Glomerular visceral epithelial cell (primary cell): ENCODE data around the gene CCDC152.
"Not testable (repeated sequence)": the region's sequence is repeated elsewhere in the genome, so short reads cannot be mapped to it uniquely, and the experiment has no call there.

ENCODE experiments used
- DNase-seq: peaks from one replicate; pipeline ENCODE4 v3.0.0-alpha.2; 2016; ENCODE audit errors: extremely low spot score

CCDC152 gene

GRCh38 chr5:42812620-42813019 lies 56.0 kb downstream of the CCDC152 start:
- no peak for DNase-seq

DNA sequence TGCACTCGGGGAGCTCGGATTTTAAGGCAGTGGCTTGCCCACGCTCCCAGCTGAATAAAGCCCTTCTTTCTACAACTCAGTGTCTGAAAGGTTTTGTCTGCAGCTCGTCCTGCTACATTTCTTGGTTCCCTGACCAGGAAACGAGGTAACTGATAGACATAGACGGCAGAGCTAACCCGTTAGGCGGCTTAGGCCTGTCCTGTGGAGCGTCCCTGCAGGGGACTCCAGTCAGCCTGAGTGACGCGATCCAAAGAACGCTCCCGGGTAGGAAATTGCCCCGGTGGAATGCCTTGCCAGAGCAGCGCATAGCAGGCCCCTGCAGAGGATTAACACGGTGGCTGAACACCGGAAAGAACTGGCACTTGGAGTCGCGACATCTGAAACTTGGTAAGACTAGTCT lies 56.9 kb downstream of the CCDC152 start:
- no peak for DNase-seq

GRCh38 chr5:42816546-42816945 lies 59.9 kb downstream of the CCDC152 start:
- not testable (repeated sequence) for DNase-seq

DNA sequence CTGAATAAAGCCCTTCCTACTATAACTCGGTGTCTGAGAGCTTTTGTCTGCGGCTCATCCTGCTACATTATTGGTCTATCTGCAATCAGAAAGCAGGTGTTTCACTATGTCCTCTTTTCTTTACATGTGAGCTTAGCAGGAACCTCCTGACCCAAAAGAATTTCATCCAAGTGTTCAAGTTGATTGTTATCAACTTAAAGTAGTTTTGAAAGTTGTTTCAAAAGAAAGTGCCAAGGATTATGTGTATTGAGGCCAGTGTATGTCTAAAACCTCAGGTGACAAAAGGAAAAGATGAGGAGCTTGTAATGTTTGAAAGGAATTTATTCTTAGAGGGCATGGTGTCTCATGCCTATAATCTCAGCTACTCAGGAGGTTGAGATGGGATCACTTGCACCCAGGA lies 63.1 kb downstream of the CCDC152 start:
- no peak for DNase-seq

- no peak for DNase-seq
Observed at GRCh38 chr5:42822548-42822947, 65.9 kb downstream of the CCDC152 start.

DNA sequence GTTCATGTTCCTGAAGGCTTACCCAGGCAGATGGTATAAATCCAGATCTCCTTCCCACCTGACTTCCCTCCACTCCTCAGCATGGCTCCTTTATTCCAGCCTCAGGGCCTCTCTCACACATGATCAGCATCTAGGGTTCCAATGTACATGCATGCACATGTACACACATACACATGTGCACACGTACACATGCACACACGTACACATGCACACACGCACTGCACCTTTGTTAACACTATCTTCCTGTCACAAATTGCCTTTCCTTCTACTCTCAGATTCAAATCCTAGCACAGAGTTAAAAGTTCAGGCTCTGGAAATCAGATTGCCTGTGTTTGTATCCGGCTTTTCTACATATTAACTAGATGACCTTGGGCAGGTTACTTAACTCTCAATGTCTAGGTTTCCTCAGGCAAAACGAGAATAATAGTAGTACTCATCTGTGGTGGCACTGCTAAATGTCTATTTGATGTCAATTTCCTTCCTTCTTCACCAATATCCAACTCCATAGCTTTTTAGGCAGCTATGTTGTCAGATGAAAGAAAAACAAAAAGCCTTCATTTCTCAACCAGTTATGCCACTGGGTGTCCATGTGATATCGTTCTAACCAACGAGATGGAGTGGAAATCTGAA lies 67.8 kb downstream of the CCDC152 start:
- DNase-seq, result no peak

DNA sequence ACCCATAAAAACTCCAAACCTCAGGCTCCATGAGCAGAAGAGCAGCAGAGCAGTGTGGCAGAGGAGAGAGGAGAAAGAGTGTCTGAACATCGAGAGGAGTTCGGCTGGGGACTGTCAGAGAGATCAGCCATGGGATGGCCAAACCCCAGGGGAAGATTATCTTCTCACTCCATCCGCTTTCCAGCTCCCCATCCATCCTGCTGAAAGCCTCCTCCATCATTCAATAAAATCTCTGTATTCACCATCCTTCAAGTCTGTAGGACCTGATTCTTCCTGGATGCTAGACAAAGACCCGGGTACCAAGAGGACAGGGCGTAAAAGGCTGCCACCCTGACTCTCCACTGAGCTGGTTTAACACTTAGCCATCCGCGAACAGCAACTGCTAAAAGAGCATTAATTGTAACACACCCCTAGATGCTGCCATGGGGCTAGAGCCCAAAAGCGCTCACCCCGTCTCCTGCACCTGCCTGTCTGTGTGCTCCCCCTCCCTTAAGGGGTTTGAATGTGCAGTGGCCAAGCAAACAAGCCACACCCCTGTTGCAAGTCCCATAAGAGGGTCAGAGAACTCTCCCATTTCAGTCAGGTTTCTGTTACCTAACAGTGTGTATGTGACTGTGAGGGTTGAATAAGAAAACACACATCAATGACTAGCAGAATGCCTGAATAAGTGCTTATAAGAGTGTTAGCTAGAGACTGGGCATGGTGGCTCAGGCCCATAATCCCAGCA lies 69.0 kb downstream of the CCDC152 start:
- no peak for DNase-seq

DNA sequence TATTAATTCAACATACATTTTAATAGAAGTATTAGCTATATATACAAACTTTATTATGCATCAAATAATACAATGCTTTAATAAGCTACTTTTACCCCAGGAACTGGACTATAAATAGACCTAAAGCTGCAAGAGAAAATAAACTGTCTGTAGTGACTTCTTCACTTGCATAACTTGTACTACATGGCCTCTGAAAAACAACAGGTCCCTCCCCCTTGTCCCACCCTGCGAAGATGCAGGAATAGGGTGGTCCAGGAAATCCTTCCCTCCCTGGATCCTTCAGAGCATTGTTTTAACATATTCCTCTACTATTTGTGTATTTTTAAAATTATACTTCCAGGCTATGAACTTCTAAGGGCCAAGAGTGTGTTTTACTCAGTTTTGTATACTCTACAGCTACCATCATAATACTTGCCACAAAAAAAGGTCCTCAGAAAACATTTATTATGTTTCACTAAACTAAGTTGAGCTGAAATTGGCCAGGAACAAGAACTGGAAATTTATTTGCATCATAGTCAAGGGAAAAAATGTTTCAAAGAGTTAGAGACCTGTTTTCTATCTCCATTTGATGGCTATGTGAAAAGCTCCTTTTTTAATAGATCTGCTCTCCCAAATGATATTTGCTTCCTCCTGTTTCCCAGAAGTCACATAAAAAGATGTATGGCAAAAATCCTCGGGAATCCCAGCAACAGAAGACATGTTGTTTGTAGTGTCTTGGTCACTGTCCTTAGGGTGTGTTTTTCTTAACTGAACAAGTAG lies 70.3 kb downstream of the CCDC152 start:
- DNase-seq, result no peak

DNA sequence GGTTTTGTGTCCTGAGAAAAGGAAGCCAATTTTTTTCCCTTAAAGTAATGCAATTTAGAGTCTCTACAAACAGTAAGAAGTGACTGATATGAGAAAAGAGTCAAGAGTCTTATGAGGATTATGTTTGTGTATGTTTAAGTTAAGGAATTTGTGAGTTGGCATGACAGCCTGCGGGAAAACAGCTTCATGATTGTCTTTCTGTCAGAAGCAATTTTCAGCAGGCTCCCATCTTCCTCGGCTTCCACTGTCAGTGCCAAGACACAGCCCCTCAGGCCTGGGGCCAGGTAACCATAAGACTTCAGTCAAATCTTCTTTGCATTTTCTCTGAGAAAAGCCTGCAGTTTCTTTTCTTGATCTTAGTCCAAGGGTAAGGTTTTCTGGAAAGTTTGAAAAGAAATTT lies 72.1 kb downstream of the CCDC152 start:
- no peak for DNase-seq

DNA sequence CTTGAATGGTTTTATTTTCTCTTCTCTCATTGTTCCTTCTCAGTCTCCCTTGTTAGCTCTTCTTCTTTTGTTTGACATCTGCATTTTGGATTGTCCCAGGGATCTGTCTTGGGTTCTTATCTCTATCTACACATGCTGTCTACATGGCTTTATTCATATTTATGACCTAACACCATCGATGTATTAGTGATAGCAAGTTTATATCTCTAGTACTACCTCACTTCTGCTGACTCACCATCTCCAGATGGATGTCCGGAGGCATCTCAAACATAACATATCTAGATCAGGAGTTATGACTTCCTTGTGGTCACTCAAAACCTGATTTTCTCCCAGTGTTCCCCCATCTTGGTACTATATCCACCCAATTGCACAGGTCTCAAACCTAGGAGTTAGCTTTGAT lies 74.3 kb downstream of the CCDC152 start:
- no peak for DNase-seq

- no peak for DNase-seq
Observed at GRCh38 chr5:42832060-42832459, 75.4 kb downstream of the CCDC152 start.

DNA sequence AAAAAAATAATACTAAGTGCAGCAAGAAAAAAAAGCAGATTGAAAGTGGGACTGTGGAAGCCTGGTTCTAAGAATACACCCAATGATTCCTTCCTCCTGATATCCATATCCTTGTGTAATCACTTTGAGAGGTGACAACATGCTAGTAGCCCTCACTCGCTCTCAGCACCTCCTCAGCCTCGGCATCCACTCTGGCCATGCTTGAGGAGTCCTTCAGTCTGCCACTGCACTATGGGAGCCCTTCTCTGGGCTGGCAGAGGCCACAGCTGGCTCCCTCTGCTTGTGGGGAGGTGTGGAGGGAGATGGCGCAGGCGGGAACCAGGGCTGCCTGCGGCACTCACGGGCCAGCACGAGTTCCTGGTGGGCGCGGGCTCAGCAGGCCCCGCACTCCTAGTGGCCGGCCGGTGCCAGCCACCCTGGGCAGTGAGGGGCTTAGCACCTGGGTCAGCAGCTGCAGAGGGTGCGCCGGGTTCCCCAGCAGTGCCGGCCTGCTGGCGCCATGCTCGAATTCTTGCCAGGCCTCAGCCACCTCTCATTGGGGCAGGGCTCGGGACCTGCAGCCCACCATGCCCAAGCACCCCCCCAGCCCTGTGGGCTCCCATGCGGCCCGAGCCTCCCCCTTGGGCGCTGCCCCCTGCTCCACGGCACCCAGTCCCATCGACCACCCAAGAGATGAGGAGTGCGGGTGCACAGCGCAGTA lies 79.6 kb downstream of the CCDC152 start:
- no peak for DNase-seq

DNA sequence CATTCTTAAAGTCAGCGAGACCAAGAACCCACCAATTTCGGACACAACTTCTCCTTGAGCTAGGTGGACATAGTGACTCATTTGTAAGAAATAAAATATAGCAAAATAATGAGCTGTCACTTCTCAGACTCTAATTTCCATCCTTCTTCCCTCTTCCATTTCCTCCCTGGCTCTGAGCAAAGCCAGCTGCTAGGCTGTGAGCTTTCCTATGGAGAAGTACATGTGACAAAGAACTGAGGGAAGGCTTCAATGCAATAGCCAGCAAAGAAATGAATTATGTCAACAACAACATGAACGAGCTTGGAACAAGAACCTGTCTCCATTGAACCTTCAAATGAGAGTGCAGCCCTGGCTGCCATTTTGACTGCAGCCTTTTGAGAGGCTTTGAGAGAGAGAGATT lies 81.0 kb downstream of the CCDC152 start:
- DNase-seq, result no peak

DNA sequence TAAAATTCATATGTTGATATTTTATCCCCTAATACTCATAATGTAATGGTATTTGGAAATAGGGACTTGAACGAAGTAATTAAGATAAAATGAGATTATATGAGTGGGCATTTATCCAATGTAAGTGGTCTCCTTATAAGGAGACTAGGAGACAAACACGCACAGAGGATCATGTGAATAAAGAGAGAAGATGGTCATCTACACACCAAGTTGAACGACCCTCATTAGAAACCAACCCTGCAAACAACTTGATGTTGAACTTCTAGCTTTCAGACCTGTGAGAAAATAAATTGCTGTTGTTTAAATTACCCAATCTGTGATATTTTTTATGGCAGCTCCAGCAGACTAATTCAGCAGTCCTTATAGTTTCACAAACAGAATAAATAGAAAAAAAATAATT lies 82.6 kb downstream of the CCDC152 start:
- no peak for DNase-seq

GRCh38 chr5:42840269-42840668 lies 83.7 kb downstream of the CCDC152 start:
- DNase-seq, result peak; percentile 6

DNA sequence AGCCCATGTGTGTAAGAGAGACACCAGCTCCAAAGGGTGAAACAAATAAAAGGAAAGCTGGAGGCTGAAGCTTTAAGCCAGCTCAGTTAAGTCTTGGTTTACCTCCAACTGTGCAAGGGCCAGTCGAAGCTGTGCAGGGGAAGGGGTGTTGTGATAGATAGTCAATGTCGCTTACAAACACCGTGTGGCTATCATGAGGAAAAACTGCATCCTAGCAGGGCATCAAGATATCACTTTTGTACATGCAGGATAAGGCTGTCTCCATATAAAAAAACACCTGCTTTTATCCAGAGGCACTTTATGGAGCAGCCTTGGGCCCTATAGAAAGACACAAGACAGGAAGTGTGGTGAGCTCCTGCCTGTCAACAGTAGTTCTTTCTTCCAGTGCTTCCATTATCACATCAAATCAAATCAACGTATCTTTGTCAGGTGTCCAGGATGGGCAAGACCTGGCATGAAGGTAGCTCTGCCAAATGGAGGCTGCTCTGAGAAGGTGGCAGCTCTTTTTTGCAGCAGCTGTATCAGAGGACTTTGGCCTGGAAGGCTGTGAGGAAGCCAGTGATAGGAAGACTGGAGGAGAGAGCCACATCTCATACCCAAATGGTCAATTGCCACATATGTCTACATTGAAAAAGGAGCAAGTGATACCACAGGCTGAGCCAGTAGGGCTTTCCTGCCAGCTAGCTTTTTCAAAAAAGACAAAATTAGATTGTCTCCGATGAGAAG lies 84.4 kb downstream of the CCDC152 start:
- no peak for DNase-seq

DNA sequence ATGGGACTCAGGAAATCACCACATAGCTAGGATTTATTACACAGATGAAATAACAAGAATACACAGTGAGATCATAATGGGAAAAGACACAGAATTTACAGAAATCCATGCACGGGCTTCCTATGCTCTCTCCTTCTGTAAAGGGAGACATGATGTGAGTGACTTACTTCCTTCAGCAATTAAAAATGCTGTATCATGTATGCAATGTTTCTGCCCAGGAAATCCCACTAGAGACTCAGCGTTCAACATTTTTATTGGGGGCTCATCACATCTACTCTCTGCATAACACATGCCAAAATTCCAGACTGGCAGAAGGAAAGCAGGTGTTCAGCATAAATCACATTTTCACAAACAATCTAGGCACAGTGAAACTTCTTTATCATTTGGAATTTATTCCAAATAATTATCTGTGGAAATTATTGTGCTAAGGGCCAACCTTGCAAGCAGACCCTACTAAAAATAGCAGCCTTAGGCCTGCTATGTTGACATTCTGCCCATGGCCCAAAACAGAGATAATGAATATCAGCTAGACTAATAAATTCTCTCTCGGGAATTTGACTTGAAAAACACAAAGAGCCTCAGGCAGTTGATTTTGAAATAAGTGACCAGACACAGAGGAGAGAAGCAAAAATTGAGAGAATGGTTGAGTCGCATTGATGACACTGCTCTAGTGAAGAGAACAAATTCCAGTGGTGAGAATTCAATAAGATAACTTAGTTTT lies 86.5 kb downstream of the CCDC152 start:
- no peak for DNase-seq

DNA sequence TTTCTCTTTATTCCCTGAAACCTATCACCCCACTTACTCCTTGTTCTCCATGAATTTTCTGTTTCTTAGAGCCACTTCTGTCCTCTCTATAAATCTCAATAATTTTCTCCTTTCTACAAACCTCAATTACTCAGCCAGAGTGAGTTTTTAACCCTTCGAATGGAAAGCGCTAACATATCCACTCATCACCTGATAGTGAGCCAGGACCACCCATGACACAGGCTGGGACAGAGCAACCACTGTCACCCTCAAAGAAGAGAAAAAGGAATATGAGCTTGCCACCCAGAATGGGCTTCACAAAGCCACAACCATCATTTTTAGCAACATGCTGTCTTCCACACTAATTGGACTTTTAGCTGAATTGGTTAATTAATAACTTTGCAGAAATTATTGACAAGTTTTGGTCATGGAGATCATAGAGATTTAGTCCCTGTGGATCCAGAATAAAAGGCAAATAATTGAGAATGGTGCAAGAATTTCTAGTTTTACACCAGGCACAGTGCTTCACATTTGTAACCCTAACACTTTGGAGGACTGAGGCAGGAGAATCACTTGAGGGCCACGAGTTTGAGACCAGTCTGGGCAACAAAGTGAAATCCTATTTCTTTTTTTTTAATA lies 87.2 kb downstream of the CCDC152 start:
- no peak for DNase-seq

- DNase-seq, result not testable (repeated sequence)
Observed at GRCh38 chr5:42844408-42844807, 87.8 kb downstream of the CCDC152 start.

- no peak for DNase-seq
Observed at GRCh38 chr5:42848545-42848944, 91.9 kb downstream of the CCDC152 start.

DNA sequence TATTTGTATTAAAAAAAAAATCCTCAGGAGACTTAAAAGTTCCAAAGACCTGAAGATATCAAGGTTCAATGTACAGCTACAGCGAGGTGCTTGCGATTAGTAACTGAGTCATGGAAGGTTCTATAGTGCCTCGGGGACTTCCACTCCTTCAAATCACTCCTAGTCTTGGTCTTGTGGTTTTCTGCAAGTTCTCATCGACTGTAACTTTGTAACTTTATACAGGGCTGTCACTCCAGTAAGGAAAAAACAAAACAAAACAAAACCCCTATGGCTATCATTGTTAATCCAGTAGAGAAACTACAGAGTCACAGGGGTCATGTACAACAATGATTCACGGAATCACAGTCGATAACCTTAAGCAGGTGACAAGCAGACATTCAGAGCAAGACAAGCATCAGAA lies 94.9 kb downstream of the CCDC152 start:
- no peak for DNase-seq
